ENCODE measurements around the gene UBAC2.

Gene UBAC2

GRCh38 chr13:99267927-99268326, 67.3 kb downstream of the UBAC2 start:
- no peak for TF ChIP-seq CTCF (conservative IDR thresholded peaks at IDR 0.05)

DNA sequence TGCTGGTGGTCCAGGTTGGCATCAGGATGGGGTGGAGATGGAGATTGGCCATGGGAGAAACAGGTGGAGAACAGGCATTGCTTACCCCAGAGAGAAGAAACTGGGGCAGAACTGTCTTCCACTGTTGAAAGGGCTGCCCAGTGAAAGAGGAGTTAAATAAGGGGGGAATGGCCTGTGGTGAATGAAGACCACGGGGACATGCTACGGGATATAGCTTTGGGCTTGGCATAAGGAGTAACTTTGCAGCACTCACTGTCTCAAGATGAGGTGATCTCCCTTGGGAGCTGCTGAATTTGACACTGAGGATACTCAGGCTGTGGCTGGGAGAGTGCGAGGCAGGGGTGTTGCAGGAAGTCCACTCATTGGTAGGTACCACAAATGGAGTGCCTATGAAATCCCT, 68.2 kb downstream of the UBAC2 start:
- TF ChIP-seq CTCF (conservative IDR thresholded peaks at IDR 0.05): no peak
- TF ChIP-seq ZFX (IDR thresholded peaks at IDR 0.05): no peak
- no peak overlapping the region for H3K27ac ChIP-seq

More at GRCh38 chr13:99267927-99268326, 67.3 kb downstream of the UBAC2 start:
- H3K27ac ChIP-seq: no peak overlapping the region

- no peak overlapping the region for H3K27ac ChIP-seq
- TF ChIP-seq ZFX (IDR thresholded peaks at IDR 0.05): no peak
- TF ChIP-seq CTCF (conservative IDR thresholded peaks at IDR 0.05): peak; percentile 61
These were observed 69.1 kb downstream of the UBAC2 start for GRCh38 chr13:99269627-99270241.

- no peak overlapping the region for H3K27ac ChIP-seq
- TF ChIP-seq CTCF (conservative IDR thresholded peaks at IDR 0.05) (no peak), ZFX (IDR thresholded peaks at IDR 0.05) (no peak)
These were observed 69.9 kb downstream of the UBAC2 start for GRCh38 chr13:99270518-99270917.

DNA sequence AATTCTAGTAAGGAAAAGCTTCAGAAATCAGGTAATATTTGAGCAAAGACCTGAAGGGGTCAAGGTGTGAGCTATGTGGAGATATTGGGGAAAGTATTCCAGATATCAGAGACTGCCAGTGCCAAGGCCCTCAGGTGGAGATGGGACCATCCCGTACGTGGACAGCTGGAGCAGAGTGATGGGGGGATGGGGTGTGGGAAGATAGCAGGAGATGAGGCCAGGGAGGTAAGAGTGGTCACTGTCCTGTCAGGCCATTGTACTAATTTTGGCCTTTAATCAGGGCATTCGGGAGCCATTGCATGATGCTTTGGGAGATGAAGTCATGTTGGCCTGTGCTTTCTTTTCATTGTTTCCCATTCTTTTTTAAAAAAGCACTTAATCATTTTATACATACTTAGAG, 70.6 kb downstream of the UBAC2 start:
- TF ChIP-seq ZFX (IDR thresholded peaks at IDR 0.05) (no peak), CTCF (conservative IDR thresholded peaks at IDR 0.05) (no peak)
- H3K27ac ChIP-seq: no peak overlapping the region

DNA sequence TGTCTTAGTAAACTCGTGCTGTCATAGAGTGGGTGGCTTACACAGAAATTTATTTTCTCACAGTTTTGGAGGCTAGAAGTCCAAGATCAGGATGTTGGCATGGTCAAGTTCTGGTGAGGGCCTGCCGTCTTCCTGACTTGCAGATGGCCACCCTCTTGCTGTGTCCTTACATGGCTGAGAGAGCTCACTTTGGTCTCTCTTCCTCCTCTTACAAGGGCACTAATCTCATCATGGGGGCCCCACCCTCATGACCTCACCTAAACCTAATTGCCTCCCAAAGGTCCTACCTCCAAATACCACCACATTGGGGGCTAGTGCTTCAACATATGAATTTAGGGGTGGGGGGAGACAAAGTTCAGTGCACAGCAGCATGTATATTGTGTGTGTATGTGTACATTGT, 71.8 kb downstream of the UBAC2 start:
- no peak for TF ChIP-seq ZFX (IDR thresholded peaks at IDR 0.05)
- TF ChIP-seq CTCF (conservative IDR thresholded peaks at IDR 0.05): no peak
- H3K27ac ChIP-seq: no peak overlapping the region

- no peak for TF ChIP-seq CTCF (conservative IDR thresholded peaks at IDR 0.05)
- no peak for TF ChIP-seq ZFX (IDR thresholded peaks at IDR 0.05)
- no peak overlapping the region for H3K27ac ChIP-seq
These were observed 72.5 kb downstream of the UBAC2 start for GRCh38 chr13:99273128-99273527.
